Medulla oblongata (tissue), 1 donor: ENCODE measurements around the gene NUDT10.
"Not testable (repeated sequence)": the region's sequence is repeated elsewhere in the genome, so short reads cannot be mapped to it uniquely, and the experiment has no call there.

Source experiments
- DNase-seq: peaks from one replicate; pipeline ENCODE4 v3.0.0-alpha.2; 2015; ENCODE audit errors: extremely low spot score

NUDT10 gene

GRCh38 chrX:51332188-51332942, at the start of gene NUDT10:
TSS of gene NUDT10 (plus strand) at chrX:51332822. CDS start at chrX:51332966, 144 bp downstream.
- peak; percentile 19 for DNase-seq

GRCh38 chrX:51292421-51292820, 40.2 kb upstream of the NUDT10 start:
- DNase-seq, result no peak

- no peak for DNase-seq
Measured at GRCh38 chrX:51296138-51296537, 36.5 kb upstream of the NUDT10 start.

- DNase-seq, result no peak
Measured at GRCh38 chrX:51316271-51316670, 16.4 kb upstream of the NUDT10 start.

GRCh38 chrX:51332943-51333785, 542 bp downstream of the NUDT10 start:
- DNase-seq, result not testable (repeated sequence)

- no peak for DNase-seq
Measured at GRCh38 chrX:51334276-51334675, 1.7 kb downstream of the NUDT10 start.

- peak; percentile 35 for DNase-seq
Measured at GRCh38 chrX:51336584-51336983, 4.0 kb downstream of the NUDT10 start.

- no peak for DNase-seq
Measured at GRCh38 chrX:51361251-51361650, 28.6 kb downstream of the NUDT10 start.

- DNase-seq, result no peak
Measured at GRCh38 chrX:51376672-51377071, 44.0 kb downstream of the NUDT10 start.
